Measurements from ENCODE around the gene NUAK2.

- TF ChIP-seq, protein P1, sequence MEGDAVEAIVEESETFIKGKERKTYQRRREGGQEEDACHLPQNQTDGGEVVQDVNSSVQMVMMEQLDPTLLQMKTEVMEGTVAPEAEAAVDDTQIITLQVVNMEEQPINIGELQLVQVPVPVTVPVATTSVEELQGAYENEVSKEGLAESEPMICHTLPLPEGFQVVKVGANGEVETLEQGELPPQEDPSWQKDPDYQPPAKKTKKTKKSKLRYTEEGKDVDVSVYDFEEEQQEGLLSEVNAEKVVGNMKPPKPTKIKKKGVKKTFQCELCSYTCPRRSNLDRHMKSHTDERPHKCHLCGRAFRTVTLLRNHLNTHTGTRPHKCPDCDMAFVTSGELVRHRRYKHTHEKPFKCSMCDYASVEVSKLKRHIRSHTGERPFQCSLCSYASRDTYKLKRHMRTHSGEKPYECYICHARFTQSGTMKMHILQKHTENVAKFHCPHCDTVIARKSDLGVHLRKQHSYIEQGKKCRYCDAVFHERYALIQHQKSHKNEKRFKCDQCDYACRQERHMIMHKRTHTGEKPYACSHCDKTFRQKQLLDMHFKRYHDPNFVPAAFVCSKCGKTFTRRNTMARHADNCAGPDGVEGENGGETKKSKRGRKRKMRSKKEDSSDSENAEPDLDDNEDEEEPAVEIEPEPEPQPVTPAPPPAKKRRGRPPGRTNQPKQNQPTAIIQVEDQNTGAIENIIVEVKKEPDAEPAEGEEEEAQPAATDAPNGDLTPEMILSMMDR (IDR thresholded peaks at IDR 0.05; ENCODE audit: low read length), result no peak
- TF ChIP-seq EZH2 (IDR thresholded peaks at IDR 0.05; ENCODE audit: borderline replicate concordance, low read length), result no peak
Observed at GRCh38 chr1:205359771-205360565, 38.4 kb upstream of the NUAK2 start.

All from OCI-LY1 (cell line).